Measurements from ENCODE around the gene DENND2C. TPM values are rescaled to one million over a fixed set of nuclear protein-coding genes. Genes with fewer than 3 reads are reported as not detected.

DENND2C gene
- polyA plus RNA-seq, 2 of the 4 experiments (the other 2 are of a cell fraction), result 0.18 to 0.19 TPM

- no peak for TF ChIP-seq REST (IDR thresholded peaks at IDR 0.05)
- no peak for TF ChIP-seq JUN (IDR thresholded peaks at IDR 0.05)
- TF ChIP-seq EP300 (IDR thresholded peaks at IDR 0.05), result no peak
- TF ChIP-seq RCOR1 (IDR thresholded peaks at IDR 0.05; ENCODE audit: low read depth, low read length), result no peak
These were observed 32.1 kb upstream of the DENND2C start (continued) for GRCh38 chr1:114701931-114702330.

- Histone ChIP-seq H3K9me3 (no peaks in the 10 kb centered on the region), H3K27ac (no peak overlapping the region), H3K4me2 (no peak overlapping the region), H3K4me3 (no peak overlapping the region), H3K4me1 (no peaks in the 10 kb centered on the region)
- DNase-seq (ENCODE audit: low read depth in 1 of 2, low spot score in 1 of 2) (no peak), ATAC-seq (0 out of 6 replicates have a peak, but pooled peaks of 1 of the 2 experiments have one; percentile 12), FAIRE-seq (no peak)
- ChIA-PET CTCF (no interaction called here), POLR2A (no interaction called here)
- TF ChIP-seq HES2 (IDR thresholded peaks at IDR 0.05), result no peak
- TF ChIP-seq MYC (IDR thresholded peaks at IDR 0.05; ENCODE audit: borderline replicate concordance, low read length), result no peak
- TF ChIP-seq JUN (IDR thresholded peaks at IDR 0.05), result no peak
- TF ChIP-seq HOXB13 (CRISPR knock-in tag; IDR thresholded peaks at IDR 0.05; ENCODE audit: low read depth), result no peak
- no peak for TF ChIP-seq SREBF2 (IDR thresholded peaks at IDR 0.05)
- no peak for TF ChIP-seq CBX8 (IDR thresholded peaks at IDR 0.05)
- no peak for TF ChIP-seq RNF2 (IDR thresholded peaks at IDR 0.05; ENCODE audit: borderline replicate concordance, low read depth)
- no peak for TF ChIP-seq POLR2A (IDR thresholded peaks at IDR 0.05; ENCODE audit: low read length)
- no peak for TF ChIP-seq RFX5 (IDR thresholded peaks at IDR 0.05)
- TF ChIP-seq KDM1A (IDR thresholded peaks at IDR 0.05; ENCODE audit: low read depth), result no peak
- no peak for TF ChIP-seq ZFP36 (IDR thresholded peaks at IDR 0.05; ENCODE audit: borderline replicate concordance, partially characterized antibody)
- no peak for TF ChIP-seq FOSL2 (IDR thresholded peaks at IDR 0.05)
- no peak for TF ChIP-seq FOSL2 (CRISPR knock-in tag; IDR thresholded peaks at IDR 0.05)
- TF ChIP-seq PHF8 (IDR thresholded peaks at IDR 0.05; ENCODE audit: borderline replicate concordance, low read depth), result no peak
- TF ChIP-seq MAZ (IDR thresholded peaks at IDR 0.05; ENCODE audit: borderline replicate concordance, low read depth, low read length), result no peak
- no peak for TF ChIP-seq ZSCAN20 (CRISPR knock-in tag; IDR thresholded peaks at IDR 0.05)
- TF ChIP-seq HMGXB4 (CRISPR knock-in tag; IDR thresholded peaks at IDR 0.05; ENCODE audit: borderline replicate concordance), result no peak
- TF ChIP-seq BHLHE40 (IDR thresholded peaks at IDR 0.05; ENCODE audit: low read depth, low read length), result no peak
- WGBS (ENCODE audit: missing lambda C conversion rate), result 58% methylated on average over 4 of the region's 4 CpGs
These were observed 30.3 kb upstream of the DENND2C start for GRCh38 chr1:114700036-114700600.

- H3K9me3 ChIP-seq, result no peaks in the 10 kb centered on the region
- no peak for DNase-seq (ENCODE audit: low read depth in 1 of 2, low spot score in 1 of 2)
- H3K27ac ChIP-seq, result no peak overlapping the region
- CTCF ChIA-PET, result no interaction called here
- no peak for FAIRE-seq
- POLR2A ChIA-PET, result no interaction called here
- no peak for ATAC-seq
- no peak overlapping the region for H3K4me2 ChIP-seq
- H3K4me1 ChIP-seq, result no peaks in the 10 kb centered on the region
- no peak overlapping the region for H3K4me3 ChIP-seq
- no peak for TF ChIP-seq MYC (IDR thresholded peaks at IDR 0.05; ENCODE audit: borderline replicate concordance, low read length)
- no peak for TF ChIP-seq PBX3 (IDR thresholded peaks at IDR 0.05)
- no peak for TF ChIP-seq FOXS1 (CRISPR knock-in tag; IDR thresholded peaks at IDR 0.05)
- TF ChIP-seq CBX2 (IDR thresholded peaks at IDR 0.05; ENCODE audit: borderline replicate concordance, low read depth), result no peak
- no peak for TF ChIP-seq MAFK (IDR thresholded peaks at IDR 0.05; ENCODE audit: partially characterized antibody)
- TF ChIP-seq GATA3 (IDR thresholded peaks at IDR 0.05; ENCODE audit: borderline replicate concordance), result no peak
These were observed 27.0 kb upstream of the DENND2C start for GRCh38 chr1:114696810-114697209.
